Upper lobe of left lung (tissue), 6 donors: ENCODE results near the gene GPATCH8. TPM values are rescaled to one million over a fixed set of nuclear protein-coding genes. Genes with fewer than 3 reads are reported as not detected.
A peak's percentile ranks its signal among the peaks of the same experiment; 100 is the strongest.

Experiments
- ATAC-seq, 2 donors: fragments of 200-7000 bp; cut with Tn5 transposase; one replicate each; pipeline ENCODE4 v1.9.1; 2022; ENCODE audit warnings: mild to moderate bottlenecking in 2 of 2, moderate library complexity in 2 of 2; ENCODE audit not compliant: low FRiP score in 2 of 2
- DNase-seq, 2 donors: peaks; one replicate each; pipeline ENCODE4 v3.0.0-alpha.2; 2019 to 2020
- H3K27ac ChIP-seq, 4 donors: fragments of 200-600 bp; sonication (generic); one replicate each; pipeline ENCODE4 v1.5.1; 2016 to 2019
- H3K27me3 ChIP-seq, 4 donors: fragments of 200-600 bp; sonication (generic); one replicate each; pipeline ENCODE4 v1.5.1; 2017 to 2019
- H3K36me3 ChIP-seq, 4 donors: fragments of 200-600 bp; sonication (generic); one replicate each; pipeline ENCODE4 v1.5.1; 2016 to 2019
- H3K4me1 ChIP-seq, 4 donors: fragments of 200-600 bp; sonication (generic); one replicate each; pipeline ENCODE4 v1.5.1; 2018 to 2019
- H3K4me3 ChIP-seq, 4 donors: fragments of 200-600 bp; sonication (generic); one replicate each; pipeline ENCODE4 v1.5.1; 2017 to 2019; ENCODE audit warnings: mild to moderate bottlenecking in 2 of 4, moderate library complexity in 1 of 4
- H3K9me3 ChIP-seq, 4 donors: fragments of 200-600 bp; sonication (generic); one replicate each; pipeline ENCODE4 v1.5.1; 2018 to 2019
- CTCF ChIP-seq, 6 experiments: fragments of 450-650 bp in 4 of 6; fragments of 200-600 bp in 2 of 6; sonication (generic) in 2 of 6; IDR thresholded peaks; one replicate each; pipeline ENCODE4 v1.5.1; 2016 to 2019; ENCODE audit warnings: antibody characterized with exemption in 6 of 6
- EP300 ChIP-seq, 4 donors: sonication (generic); formaldehyde crosslinking; IDR thresholded peaks; one replicate each; pipeline ENCODE4 v1.5.1; 2017; ENCODE audit warnings: antibody characterized with exemption in 4 of 4, control low read depth in 2 of 4
- POLR2A ChIP-seq, 4 donors: fragments of 450-650 bp; IDR thresholded peaks; one replicate each; pipeline ENCODE4 v1.5.1; 2016 to 2017; ENCODE audit warnings: antibody characterized with exemption in 4 of 4, mild to moderate bottlenecking in 2 of 4
- POLR2AphosphoS5 ChIP-seq, 2 donors: sonication (generic); formaldehyde crosslinking; IDR thresholded peaks; one replicate each; pipeline ENCODE4 v1.5.1; 2017; ENCODE audit warnings: antibody characterized with exemption in 2 of 2
- WGBS, 2 donors: methylation state at CpG; one replicate each; pipeline ENCODE4 v1.1.5; 2017 to 2018; 5-methylcytosine and 5-hydroxymethylcytosine counted together
- total RNA-seq, 6 donors: library from RNA; depleted of rRNA in 4 of 6; stranded (reverse); fragments of >200 nt in 4 of 6; gene quantifications; one replicate each; pipeline versions ENCODE4 v1.1.0 to v1.2.1, GENCODE V29; 2016 to 2021
- donor health status: DM: no; HTN: no; CAD: no; lungs with moderate emphysema.
- donor health status: DM: no; HTN: yes; CAD: no; lungs with severe emphysema.

The GPATCH8 gene
- total RNA-seq, 6 donors from 2014 or later, result 27.2 to 74.5 (median 44.1) TPM

- peak overlapping the region; percentile 36 to 66 (median 52) for H3K27ac ChIP-seq
- TF ChIP-seq POLR2AphosphoS5 (IDR thresholded peaks at IDR 0.05) (no peak), POLR2A (IDR thresholded peaks at IDR 0.05) (no peak), EP300 (IDR thresholded peaks at IDR 0.05) (no peak), CTCF (IDR thresholded peaks at IDR 0.05) (no peak)
- peak in 1 of 2 donors; percentile 34 for ATAC-seq
- no peaks in the 10 kb centered on the region for H3K36me3 ChIP-seq
- H3K9me3 ChIP-seq, result no peaks in the 10 kb centered on the region
- H3K4me3 ChIP-seq, result no peak overlapping the region
- peaks cover 2 to 10% (median 4%) of the 10 kb centered on the region in 4 donors for H3K4me1 ChIP-seq
- H3K27me3 ChIP-seq, result no peaks in the 10 kb centered on the region
- whole genome bisulfite sequencing, 2 donors, result 72 to 81% methylated on average over 4 of the region's 4 CpGs
- no peak for DNase-seq
Measured at GRCh38 chr17:44547625-44548267, 44.5 kb upstream of the GPATCH8 start.

- Histone ChIP-seq H3K36me3 (no peaks in the 10 kb centered on the region), H3K27me3 (no peaks in the 10 kb centered on the region), H3K4me3 (no peak overlapping the region), H3K9me3 (no peaks in the 10 kb centered on the region), H3K4me1 (peaks cover 1 to 10% (median 6%) of the 10 kb centered on the region in 4 donors), H3K27ac (peak overlapping the region; percentile 36 to 66 (median 52))
- no peak for DNase-seq
- no peak for ATAC-seq
- WGBS, 2 donors, result 52 to 54% methylated on average over 4 of the region's 4 CpGs
- TF ChIP-seq EP300 (IDR thresholded peaks at IDR 0.05) (no peak), CTCF (IDR thresholded peaks at IDR 0.05) (no peak), POLR2AphosphoS5 (IDR thresholded peaks at IDR 0.05) (no peak), POLR2A (IDR thresholded peaks at IDR 0.05) (no peak)
Measured at GRCh38 chr17:44546671-44547606, 43.7 kb upstream of the GPATCH8 start.

GRCh38 chr17:44543905-44544523, 40.8 kb upstream of the GPATCH8 start:
- WGBS, 2 donors, result 64 to 66% methylated on average over 5 of the region's 5 CpGs
- TF ChIP-seq EP300 (IDR thresholded peaks at IDR 0.05) (no peak), CTCF (IDR thresholded peaks at IDR 0.05) (no peak), POLR2A (IDR thresholded peaks at IDR 0.05) (no peak), POLR2AphosphoS5 (IDR thresholded peaks at IDR 0.05) (no peak)

GRCh38 chr17:44543213-44543904, 40.2 kb upstream of the GPATCH8 start:
- TF ChIP-seq CTCF (IDR thresholded peaks at IDR 0.05), result no peak
- TF ChIP-seq POLR2A (IDR thresholded peaks at IDR 0.05), result no peak
- TF ChIP-seq EP300 (IDR thresholded peaks at IDR 0.05), result no peak
- TF ChIP-seq POLR2AphosphoS5 (IDR thresholded peaks at IDR 0.05), result no peak
- no peaks in the 10 kb centered on the region for H3K9me3 ChIP-seq
- no peak overlapping the region for H3K4me3 ChIP-seq
- DNase-seq (no peak), ATAC-seq (peak in 1 of 2 donors; percentile 72)
- peaks cover 0 to 10% (median 5%) of the 10 kb centered on the region in 4 donors for H3K4me1 ChIP-seq
- H3K27me3 ChIP-seq, result no peaks in the 10 kb centered on the region
- no peaks in the 10 kb centered on the region for H3K36me3 ChIP-seq
- 42 to 54% methylated on average over 5 of the region's 5 CpGs for WGBS, 2 donors
- peak overlapping the region in 3 of 4 donors; percentile 8 to 27 (median 20) for H3K27ac ChIP-seq

More at GRCh38 chr17:44543905-44544523, 40.8 kb upstream of the GPATCH8 start:
- H3K36me3 ChIP-seq, result no peaks in the 10 kb centered on the region
- peak overlapping the region in 2 of 4 donors; percentile 8 to 20 for H3K27ac ChIP-seq
- H3K9me3 ChIP-seq, result no peaks in the 10 kb centered on the region
- H3K27me3 ChIP-seq, result no peaks in the 10 kb centered on the region
- ATAC-seq, result no peak
- H3K4me1 ChIP-seq, result peaks cover 0 to 10% (median 6%) of the 10 kb centered on the region in 4 donors
- no peak overlapping the region for H3K4me3 ChIP-seq
- DNase-seq, result no peak
